ENCODE results near the gene BCL7A.
A peak's percentile ranks its signal among the peaks of the same experiment; 100 is the strongest.

Gene BCL7A

DNA sequence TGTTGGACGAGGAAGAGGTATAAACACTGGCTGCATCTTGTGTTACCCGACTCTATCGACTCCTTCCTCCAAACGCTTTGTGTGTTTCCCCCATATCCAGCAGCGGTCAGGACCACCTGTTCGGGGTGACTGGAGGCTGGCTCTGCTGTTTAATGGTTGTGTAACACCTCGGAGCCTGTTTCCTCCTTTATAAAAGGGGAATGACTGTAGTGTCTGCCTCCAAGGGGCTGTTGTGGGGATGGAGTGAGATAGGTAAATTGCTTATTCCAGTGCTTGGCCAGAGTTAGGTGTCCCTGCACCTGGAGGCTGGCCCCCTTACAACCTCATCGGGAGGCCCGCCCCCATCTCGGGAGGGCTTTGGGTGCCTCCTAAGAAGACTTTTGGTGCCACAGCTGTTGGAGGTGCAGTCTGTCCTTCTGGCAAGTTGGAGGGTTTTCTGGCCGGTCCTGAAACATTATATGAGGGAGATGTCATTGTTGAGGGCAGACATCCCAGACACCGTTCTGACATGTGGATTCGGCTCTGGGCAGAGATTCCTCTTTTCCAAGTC lies 57.9 kb downstream of the BCL7A start:
- no peak for DNase-seq

DNA sequence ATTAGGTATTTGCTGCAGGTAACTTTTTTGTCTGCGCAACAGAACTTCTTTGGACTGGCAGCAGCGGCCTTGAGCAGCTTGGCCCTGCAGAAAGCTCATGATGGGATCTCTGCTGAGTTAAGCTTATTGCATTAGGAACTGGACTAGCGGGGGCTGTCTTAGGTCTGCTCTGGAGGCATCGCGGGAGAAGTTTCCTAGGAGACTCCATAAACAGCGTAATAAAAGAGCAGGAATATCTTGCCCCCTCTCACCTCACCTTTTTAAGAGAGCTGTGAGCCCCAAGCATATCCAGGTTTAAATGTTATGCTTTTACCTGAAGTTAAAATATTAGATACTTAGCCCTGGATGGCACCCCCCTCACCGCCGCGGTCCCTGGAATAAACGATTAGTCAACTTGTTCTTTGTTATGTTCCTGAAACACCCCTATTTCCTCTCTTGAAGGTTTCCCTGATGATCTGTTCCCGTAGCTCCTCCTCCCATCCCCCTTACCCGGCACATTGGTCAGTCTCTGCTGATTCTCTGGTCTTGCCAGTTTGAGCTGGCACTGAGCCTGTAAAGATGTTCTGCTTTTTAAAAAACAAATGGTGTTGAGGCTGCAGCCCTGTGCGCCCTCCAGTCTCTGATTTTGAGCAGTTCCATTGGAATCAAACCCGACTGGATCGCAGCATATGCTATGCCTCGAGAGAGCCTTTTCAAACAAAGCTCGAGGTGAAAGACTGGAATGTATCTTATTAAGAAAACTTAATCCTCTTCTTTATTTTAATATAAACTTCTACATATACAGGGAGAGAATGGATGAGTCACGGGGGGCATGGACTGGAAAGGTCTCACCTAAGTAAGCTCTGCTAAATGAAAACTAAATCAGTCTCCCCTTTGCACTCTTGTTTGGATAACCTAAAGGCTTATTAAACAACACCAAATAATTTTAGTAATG lies 58.7 kb downstream of the BCL7A start:
- DNase-seq = no peak

DNA sequence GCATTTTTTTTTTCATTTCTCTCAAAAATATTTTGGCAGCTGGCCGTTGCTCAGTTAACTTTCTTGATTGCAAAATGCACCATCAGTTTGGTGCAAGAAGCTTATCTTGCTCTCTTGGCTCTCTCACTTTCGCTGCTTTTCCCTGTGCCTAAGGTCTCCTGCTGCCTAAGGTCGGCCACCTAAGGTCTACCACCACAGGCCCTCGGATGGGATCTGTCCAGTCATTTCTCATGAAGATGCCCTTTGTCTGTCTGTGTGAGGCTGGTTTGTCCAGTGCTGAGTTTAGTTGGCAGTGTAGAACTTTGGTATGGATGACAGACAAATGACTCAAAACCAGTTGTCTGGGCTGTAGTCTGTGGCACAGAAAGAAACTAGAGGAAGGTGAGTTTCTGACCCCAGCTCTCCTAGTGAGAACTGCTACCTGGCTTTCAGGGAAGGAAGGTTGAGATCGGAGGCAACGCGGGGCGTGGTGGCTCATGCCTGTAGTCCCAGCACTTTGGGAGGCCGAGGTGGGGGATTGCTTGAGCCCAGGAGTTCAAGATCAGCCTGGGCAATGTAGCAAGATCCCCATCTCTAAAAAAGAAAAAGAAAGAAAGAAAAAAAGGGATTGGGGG lies 59.5 kb downstream of the BCL7A start:
- no peak for DNase-seq

DNA sequence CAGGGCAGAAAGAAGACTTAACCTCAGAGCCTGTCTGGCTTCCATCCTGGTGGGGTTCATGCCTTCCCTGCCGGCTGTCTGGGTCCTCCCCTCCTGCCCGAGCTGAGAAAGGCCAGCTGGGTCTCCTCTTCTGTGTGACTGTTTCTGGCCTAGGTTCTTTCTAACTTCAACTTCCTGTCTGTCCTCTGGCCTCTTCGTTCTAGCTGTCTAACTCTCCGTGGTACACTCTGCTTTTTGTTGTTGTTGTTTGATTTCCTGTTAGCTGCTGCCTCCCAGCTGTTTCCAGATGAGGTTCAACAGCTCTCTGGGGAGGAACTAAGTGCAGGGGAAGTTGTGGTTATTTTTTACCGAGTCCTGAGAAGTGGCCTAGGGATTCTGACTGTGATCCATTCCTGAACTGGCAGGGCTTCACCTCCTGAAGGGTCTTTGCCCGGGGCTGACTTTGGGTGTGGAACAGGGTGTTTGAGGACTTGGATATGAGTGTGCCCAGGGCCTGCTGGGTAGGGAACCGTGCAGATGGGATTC lies 60.1 kb downstream of the BCL7A start:
- DNase-seq = no peak

DNA sequence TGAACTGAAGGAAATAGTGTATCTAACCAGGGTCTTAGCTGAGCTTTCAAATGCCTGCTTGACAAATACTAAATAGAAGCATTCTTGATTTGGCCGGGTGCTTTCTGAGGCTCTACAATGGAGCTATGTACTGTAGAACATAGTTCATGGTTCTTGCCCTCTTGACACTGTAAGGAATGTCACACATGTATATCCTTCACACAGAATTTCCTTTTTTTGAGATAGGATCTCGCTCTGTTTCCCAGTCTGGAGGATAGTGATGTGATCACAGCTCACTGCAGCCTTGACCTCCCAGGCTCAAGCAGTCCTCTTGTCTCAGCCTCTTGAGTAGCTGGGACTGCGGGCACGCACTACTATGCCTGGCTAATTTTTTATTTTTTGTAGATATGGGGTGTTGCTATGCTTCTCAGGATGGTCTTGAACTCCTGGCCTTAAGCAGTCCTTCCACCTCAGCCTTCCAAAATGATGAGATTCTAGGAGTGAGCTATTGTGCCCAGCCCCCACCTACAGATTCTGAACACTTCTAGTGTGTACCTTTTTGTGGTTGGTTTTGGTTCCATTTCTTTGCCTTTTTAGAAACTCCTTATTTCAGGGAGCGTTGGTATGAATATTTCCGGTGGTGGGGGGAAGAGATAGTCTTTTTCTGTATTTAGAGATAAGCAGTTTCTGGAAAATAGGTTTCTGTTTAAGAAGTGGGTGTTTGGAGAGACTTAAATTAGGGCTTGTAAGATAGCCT lies 61.1 kb downstream of the BCL7A start:
- peak; percentile 8 for DNase-seq

DNA sequence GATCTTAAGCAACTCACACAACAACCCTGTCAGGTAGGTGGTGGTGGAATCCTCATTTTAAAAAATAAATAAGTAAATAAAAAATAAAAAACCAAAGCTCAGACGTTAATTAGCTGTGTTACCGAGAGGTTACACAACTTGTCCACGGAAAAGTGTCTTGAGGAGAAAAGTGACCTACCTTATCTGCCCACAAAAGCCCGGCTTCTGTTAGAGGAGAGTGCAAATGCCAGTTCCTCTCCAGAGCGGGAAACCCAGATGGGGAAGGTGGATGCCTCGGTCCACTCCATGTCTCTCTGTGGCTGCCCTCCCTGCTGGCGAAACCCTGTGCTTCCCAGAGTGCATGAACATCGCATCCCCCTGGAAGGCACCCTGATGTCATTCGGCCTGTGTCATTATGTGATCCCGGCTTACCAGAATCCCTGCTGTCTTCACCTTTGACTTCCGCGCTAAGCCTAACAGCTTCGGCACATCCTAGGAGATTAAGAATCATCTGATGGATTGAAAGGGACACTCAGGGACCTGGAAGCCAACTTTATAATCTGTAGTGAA lies 63.2 kb downstream of the BCL7A start:
- DNase-seq = no peak

DNA sequence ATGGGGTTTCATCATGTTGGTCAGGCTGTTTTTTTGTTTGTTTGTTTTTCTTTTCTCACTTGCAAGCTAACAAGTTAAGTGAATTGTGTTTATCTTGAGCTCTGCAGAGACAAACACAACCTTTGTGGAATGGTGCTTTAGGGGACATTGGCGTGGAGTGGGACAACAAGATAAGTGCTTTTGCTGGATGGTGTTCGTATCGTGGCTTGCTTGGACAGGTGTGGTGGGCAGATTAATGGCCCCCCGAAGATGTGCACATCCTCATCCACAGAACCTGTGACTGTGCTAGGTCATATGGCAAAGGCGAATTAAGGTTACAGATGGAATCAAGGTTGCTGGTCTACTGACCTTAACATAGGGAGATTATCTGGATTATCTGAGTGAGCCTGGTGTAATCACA lies 63.9 kb downstream of the BCL7A start:
- no peak for DNase-seq

DNA sequence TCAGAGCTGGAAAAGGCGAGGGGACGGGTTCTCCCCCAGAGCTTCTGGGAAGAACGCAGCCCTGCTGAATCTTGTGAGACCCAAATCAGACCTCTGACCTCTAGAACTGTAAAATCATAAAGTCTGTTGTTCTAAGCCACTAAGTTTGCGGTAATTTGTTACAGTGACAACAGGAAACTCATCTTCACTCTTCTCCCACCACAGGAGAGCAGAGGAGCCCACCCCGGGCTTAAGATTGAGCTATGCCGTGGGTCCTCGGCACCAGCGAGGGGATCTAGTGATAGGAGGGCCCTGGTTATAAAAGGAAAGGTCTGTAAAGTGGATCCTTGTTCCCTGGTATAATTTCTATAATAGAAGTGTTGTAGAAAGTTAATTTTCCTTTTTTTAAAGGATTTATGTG lies 64.4 kb downstream of the BCL7A start:
- no peak for DNase-seq

DNA sequence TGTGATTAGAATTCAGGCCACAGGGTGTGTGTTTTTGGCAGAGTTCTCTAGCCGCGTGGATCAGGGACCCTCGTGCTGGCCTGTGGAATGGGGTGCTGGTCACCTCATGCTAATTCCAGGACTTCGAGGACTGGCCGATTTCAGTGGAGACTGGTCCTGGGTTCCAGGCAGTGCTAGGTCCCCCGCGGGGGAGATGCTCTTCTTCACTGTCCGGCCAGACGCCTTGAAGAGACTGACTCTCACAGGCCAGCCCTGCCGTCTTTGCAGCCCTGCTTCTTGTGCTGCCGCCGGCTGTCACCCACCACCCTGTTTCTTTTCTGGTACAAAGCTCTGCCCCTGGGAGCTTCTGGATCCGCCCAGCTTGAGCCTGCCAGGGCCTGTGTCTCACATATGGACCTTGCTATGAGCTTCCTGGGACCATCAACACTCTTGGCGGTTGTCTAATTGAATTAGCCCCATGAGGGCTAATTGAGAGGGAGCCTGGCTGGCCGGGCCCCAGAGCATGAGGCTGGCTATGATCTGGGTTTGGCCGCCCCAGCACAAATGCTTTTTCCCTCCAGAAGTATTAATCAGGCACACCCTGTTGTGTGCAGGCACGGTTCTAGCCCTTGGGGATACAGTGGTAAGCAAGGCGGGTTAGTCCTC lies 65.1 kb downstream of the BCL7A start:
- DNase-seq = no peak

DNA sequence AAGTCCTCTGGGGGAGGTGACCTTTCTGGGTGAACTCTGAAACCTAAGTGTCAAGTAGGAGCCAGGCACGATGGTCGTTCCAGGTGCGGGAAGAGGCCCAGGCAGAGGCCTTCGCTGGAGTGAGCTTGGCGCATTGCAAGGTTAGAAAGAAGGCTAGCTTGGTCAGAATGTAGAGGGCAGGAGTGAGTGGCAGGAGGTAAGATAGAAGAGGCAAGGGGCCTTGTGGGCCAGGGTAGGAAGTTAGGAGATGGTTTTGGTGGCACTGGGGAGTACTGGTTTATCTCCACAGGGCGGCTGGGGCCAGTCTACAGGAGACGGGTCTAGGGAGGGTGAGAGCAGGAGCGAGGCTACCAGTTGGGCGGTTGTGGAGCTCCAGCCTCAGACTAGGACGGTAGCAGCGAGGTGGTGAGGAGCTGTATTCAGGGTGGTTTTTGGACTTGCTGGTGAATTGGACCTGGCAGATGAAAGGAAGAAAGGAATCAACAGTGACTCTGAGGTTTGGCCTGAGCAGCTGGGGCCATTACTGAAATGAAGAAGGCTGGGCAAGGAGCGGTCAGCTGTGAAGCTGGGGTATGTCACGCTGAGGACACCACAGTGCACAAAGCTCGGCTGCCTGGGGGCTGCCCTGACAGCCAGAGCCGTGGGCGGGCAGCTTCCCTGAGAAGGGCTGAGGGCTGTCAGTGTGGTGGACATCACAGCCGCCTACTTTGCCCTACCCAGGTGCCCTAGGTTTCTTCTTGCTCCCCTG lies 65.9 kb downstream of the BCL7A start:
- DNase-seq = no peak

DNA sequence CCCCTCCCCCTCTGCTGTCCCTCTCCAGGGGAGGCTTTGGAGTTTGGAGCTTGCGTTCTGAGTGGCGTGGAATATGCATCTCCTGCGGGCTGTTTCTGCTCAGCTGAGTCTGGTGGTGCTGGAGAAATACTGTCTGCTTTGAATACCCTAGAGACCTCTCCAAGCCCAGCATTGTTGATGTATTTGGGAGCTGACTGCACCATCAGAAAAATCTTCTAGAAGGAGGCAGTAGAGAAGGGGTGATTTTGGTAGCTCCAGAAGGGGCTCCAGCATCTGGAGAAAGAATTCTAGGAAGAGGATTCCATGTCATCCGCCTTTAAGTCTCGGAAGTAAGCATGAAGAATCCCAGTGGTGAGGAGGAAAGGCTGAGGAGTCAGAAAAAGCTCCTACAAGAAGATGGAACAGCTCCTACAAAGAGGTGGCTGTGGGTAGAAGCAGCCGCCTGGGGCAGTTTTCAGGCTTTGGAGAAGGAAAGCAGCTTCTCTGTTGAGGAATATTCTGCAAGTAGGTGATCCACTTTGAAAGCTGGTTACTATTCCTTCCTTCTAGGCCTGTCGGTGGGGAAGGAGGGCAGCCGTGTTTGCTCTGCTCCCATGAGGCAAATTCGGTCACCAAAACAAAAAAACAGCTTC lies 66.6 kb downstream of the BCL7A start:
- DNase-seq = no peak

DNA sequence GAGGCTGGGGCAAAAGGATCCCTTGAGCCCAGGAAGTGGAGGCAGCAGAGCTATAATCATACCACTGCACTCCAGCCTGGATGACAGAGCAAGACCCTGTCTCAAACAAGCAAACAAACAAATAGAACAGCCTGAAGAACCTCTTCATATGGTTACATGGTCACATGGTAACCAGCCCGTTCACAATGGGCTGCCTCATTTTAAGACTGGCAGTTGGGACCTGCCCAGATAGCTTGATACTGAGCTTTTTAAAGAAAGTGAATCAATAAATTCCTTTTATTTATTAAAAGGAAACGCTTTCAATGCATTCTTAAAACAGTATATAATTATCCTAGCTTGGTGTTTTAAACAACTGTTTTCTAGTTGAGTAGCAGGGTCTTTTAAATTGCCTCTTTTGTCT lies 67.4 kb downstream of the BCL7A start:
- DNase-seq = no peak

DNA sequence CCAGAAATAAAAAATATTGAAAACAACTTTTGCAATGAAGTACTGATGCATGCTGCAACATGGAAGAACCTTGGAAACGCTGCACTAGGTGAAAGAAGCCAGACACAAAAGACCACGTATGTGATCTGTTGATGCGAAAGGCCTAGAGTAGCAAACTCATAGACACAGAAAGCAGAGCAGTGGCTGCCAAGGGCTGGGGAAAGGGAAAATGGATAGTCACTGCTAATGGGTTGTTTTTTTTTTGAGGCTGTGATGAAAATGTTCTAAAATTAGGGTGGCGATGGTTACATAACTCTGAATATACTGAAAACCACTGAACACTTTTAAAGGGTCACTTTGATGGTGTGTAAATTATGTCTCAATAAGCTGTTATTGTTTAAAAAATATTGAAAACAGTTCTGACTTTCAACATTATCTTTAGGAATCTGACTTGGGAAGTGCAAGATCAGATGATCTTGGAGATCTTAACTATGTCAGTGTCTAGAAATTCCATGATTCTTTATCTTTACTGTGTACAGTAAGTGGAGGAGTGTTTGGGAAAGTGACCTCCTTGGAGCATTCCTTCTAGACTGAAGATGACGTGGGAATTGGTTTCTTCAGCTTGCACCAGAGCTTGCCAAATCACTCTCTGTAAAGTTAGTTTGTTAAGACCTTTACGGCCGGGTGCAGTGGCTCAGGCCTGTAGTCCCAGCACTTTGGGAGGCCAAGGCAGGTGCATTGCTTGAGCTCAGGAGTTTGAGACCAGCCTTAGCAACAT lies 69.3 kb downstream of the BCL7A start:
- no peak for DNase-seq

DNA sequence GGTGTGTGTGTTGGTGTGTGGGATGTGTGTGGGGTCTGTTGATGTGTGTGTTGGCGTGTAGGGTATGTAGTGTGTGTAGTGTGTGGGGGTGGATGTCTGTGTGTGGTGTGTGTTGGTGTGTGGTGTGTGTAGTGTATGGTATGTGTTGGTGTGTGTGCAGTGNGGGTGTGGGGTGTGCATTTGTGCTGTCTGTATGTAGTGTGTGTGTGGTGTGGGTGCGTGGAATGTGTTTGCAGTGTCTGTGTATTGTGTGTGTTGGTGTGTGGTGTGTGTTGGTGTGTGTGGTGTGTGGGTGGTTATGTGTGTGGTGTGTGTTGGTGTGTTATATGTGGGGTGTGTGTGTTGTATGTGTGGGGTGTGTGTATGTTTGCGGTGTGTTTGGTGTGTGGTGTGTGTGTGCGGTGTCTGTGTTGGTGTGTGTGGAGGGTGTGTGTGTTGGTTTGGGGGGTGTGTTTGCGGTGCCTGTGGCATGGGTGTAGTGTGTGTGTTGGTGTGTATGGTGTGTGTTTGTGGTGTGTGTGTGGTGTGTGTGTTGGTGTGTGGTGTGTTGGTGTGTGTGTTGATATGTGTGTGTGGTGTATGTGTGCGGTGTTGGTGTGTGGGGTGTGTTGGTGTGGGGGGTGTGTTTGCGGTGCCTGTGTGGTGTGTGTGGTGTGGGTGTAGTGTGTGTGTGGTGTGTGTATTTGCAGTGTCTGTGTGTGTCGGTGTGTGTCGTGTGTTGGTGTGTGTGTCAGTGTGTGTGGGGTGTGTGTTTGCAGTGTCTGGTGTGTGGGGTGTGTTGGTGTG lies 71.6 kb downstream of the BCL7A start:
- DNase-seq = no peak

DNA sequence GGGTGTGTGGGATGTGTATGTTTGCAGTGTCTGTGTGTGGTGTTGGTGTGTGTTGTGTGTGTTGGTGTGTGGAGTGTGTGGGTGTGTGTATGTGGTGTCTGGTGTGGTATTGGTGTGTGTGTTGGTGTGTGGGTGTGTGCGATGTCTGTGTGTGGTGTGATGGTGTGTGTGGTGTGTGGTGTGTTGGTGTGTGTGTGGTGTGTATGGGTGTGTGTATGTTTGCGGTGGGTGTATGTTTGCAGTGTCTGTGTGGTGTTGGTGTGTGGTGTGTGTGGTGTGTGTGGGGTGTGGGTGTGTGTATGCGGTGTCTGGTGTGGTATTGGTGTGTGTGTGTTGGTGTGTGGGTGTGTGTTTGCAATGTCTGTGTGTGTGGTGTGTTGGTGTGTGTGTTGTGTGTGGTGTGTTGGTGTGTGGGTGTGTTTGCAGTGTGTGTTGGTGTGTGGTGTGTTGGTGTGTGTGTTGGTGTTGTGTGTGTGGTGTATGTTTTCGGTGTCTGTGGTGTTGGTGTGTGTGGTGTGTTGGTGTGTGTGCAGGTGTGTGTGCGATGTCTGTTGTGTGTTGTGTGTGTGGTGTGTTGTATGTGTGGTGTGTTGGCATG lies 72.6 kb downstream of the BCL7A start:
- DNase-seq = no peak

DNA sequence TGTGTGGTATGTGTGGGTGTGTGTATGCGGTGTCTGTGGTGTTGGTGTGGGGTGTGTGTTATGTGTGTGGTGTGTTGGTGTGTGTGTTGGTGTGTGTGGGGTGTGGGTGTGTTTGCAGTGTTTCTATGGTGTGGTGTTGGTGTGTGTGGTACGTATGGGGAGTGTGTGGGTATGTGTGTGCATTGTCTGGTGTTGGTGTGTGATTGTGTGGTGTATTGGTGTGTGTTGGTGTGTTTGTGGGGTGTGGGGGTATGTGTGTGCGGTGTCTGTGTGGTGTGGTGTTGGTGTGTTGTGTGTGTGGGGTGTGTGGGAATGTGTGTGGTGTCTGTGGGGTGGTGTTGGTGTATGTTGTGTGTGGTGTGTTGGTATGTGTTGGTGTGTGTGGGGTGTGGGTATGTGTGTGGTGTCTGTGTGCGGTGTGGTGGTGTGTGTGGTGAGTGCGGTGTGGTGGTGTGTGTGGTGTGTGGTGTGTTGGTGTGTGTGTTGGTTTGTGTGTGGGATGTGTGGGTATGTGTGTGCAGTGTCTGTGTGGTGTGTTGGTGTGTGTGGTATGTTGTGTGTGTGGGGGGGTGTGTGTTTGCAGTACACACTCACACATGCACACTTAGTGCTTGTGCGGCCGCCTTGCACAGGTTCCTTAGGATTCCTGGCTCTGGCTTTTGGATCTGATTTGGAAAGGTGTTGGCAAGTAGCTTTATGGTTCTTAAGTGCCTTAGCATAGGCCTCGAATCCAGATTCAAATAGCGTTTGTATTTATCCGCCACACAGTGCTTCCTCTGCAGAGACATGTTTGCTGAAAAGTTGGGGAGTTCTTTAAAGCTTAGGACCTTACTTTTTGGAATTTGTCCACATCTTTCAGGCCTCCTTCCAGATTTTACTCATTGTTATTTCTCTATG lies 73.3 kb downstream of the BCL7A start:
- no peak for DNase-seq

DNA sequence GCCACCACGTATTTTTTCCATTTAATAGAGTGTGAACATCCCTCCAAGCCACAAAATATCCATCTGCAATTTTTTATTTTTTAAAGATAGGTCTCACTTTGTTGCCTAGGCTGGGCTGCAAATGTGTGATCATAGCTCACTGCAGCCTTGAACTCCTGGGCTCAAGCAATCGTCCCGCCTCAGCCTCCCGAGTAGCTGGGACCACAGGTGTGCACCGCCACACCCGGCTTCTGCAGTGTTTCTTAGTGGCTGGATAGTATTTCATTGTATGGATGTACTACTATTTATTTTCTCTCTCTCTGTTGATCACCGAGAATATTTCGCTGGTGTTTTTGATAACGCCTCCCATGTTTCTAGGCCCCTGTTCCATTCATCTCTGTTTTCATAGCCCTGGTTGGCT lies 74.3 kb downstream of the BCL7A start:
- no peak for DNase-seq

DNA sequence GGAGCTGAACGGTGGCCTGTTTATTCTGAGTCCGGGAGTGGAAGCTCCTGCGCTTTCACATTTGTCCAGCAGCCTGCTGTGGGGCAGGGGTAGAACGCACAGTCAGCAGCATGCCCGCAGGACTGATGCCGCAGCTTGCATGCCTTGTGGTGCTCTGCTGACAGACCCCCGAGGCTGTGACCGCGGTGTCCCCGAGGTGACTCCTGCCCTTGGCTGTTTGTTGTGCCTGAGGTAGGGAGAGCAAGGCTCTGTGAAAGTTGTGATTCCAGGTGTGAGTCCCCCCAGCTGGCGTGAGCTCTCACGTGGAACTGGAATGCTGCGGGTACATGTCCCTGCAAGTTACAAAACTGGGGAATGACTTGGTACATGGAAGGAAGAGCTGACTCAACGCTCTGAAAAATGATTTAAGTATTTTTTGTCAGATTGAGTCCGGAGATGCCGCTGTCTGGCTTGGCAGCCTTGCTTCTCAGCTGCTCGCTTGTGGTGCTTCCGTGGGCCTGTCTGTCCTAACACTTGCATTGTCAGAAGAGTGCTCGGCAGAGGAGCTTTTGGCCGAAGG lies 75.0 kb downstream of the BCL7A start:
- DNase-seq = no peak

Measured in stimulated activated naive CD4-positive, alpha-beta T cell treated with Interleukin-2 at 50 U/mL for 16 hours (primary cell).